ENCODE measurements around the gene ABCA8. TPM values are rescaled to one million over a fixed set of nuclear protein-coding genes. Genes with fewer than 3 reads are reported as not detected.

The ABCA8 gene
- total and polyA plus RNA-seq, 10 of the 15 experiments (the other 5 are each of a cell fraction or from before 2014, with no cell fraction given) = 0.05 to 0.15 TPM; not detected in 8

GRCh38 chr17:68865584-68865983, 89.6 kb downstream of the ABCA8 start (continued):
- no peak for TF ChIP-seq CUX1 (IDR thresholded peaks at IDR 0.05; ENCODE audit: insufficient replicate concordance, low read depth, low read length)
- no peak for TF ChIP-seq SMAD5 (IDR thresholded peaks at IDR 0.05; ENCODE audit: low read depth)
- TF ChIP-seq CTCF (IDR thresholded peaks at IDR 0.05 in 2 of 3, conservative IDR thresholded peaks at IDR 0.05 in 1 of 3; ENCODE audit: control insufficient read depth in 2 of 3, extremely low read depth in 1 of 3, insufficient read depth in 1 of 3, low read depth in 3 of 3, low read length in 3 of 3) = no peak

GRCh38 chr17:68863091-68863652, 92.0 kb downstream of the ABCA8 start:
- no peak overlapping the region for H2AFZ ChIP-seq (ENCODE audit: control insufficient read depth, low read depth, low read length)
- POLR2A ChIA-PET = no interaction called here
- TF ChIP-seq WRNIP1 (IDR thresholded peaks at IDR 0.05; ENCODE audit: borderline replicate concordance, low read depth, low read length) (no peak), HDAC2 (IDR thresholded peaks at IDR 0.05) (no peak), ATF3 (IDR thresholded peaks at IDR 0.05; ENCODE audit: borderline replicate concordance, extremely low read depth, low read depth, low read length) (no peak), NBN (IDR thresholded peaks at IDR 0.05) (no peak), SMAD1 (IDR thresholded peaks at IDR 0.05; ENCODE audit: low read depth, partially characterized antibody) (no peak), CHD1 (IDR thresholded peaks at IDR 0.05; ENCODE audit: low read depth, low read length) (no peak), EP300 (IDR thresholded peaks at IDR 0.05; ENCODE audit: borderline replicate concordance in 1 of 2, control insufficient read depth in 1 of 2, low read depth in 2 of 2, low read length in 2 of 2) (no peak), JUNB (IDR thresholded peaks at IDR 0.05) (no peak), BMI1 (IDR thresholded peaks at IDR 0.05; ENCODE audit: borderline replicate concordance) (no peak), ZSCAN29 (IDR thresholded peaks at IDR 0.05) (no peak)
- TF ChIP-seq, protein P1, sequence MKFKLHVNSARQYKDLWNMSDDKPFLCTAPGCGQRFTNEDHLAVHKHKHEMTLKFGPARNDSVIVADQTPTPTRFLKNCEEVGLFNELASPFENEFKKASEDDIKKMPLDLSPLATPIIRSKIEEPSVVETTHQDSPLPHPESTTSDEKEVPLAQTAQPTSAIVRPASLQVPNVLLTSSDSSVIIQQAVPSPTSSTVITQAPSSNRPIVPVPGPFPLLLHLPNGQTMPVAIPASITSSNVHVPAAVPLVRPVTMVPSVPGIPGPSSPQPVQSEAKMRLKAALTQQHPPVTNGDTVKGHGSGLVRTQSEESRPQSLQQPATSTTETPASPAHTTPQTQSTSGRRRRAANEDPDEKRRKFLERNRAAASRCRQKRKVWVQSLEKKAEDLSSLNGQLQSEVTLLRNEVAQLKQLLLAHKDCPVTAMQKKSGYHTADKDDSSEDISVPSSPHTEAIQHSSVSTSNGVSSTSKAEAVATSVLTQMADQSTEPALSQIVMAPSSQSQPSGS (IDR thresholded peaks at IDR 0.05; ENCODE audit: low read length) = no peak

More at GRCh38 chr17:68863091-68863652, 92.0 kb downstream of the ABCA8 start:
- Histone ChIP-seq H3K4me3 (no peak overlapping the region), H3K79me2 (ENCODE audit: control insufficient read depth, insufficient read depth, low read length) (no peaks in the 10 kb centered on the region), H3K4me2 (ENCODE audit: control insufficient read depth, insufficient read depth) (no peak overlapping the region), H4K20me1 (ENCODE audit: control insufficient read depth, insufficient read depth) (no peaks in the 10 kb centered on the region), H3K4me1 (ENCODE audit: control insufficient read depth, insufficient read depth, low read length) (no peaks in the 10 kb centered on the region), H3K27me3 (replicated peaks in 1 of 2; ENCODE audit: control insufficient read depth in 2 of 2, insufficient read depth in 2 of 2, low read length in 1 of 2) (no peaks in the 10 kb centered on the region), H3K27ac (ENCODE audit: control insufficient read depth, insufficient read depth) (no peak overlapping the region), H3K36me3 (ENCODE audit: control insufficient read depth in 2 of 2, insufficient read depth in 2 of 2, low read length in 1 of 2) (no peaks in the 10 kb centered on the region), H3K9ac (ENCODE audit: control insufficient read depth, insufficient read depth, low read length) (no peak overlapping the region), H3K9me3 (replicated peaks; ENCODE audit: control insufficient read depth, insufficient read depth, low read length) (no peaks in the 10 kb centered on the region)
- BruUV-seq (replicated peaks) = no TSS peak
- FAIRE-seq (no peak), DNase-seq (ENCODE audit: low read depth, low spot score) (no peak), ATAC-seq (no peak)
- CTCF ChIA-PET = no interaction called here
- in situ Hi-C loops (cut with MboI) (no loop called here), intact Hi-C loops (cut with micrococcal nuclease; ENCODE audit: unreplicated experiment) (no loop called here)
- SMC1A ChIA-PET (ENCODE audit: uncharacterized antibody, unreplicated experiment) = interaction anchor here (1.0 kb wide), 1 partner anchor 19 kb away, joined by 3 read pairs; no protein-coding TSS in a partner anchor
- RAD21 ChIA-PET (ENCODE audit: unreplicated experiment) = no interaction called here
- 36% methylated on average over 1 of the region's 1 CpG for WGBS (ENCODE audit: insufficient coverage, insufficient replicate concordance, low lambda C conversion rate, missing lambda C conversion rate)

All from GM12878 (cell line).